GM12891 (cell line): ENCODE measurements around the gene NHS.

Experiments
- POLR2A ChIP-seq: IDR thresholded peaks from 2 replicates; pipeline ENCODE4 v1.6.1; 2011; ENCODE audit warnings: low read depth, low read length, control low read depth
- POLR2AphosphoS5 ChIP-seq: IDR thresholded peaks from 2 replicates; pipeline ENCODE4 v1.6.1; 2011; ENCODE audit warnings: low read depth, low read length, control low read depth

GRCh38 chrX:17623750-17624149 lies 248.8 kb downstream of the NHS start:
- TF ChIP-seq POLR2A, result no peak
- no peak for TF ChIP-seq POLR2AphosphoS5
